Esophagus muscularis mucosa (tissue), 4 donors: ENCODE measurements around the gene DEFB114.

ENCODE experiments used
- EP300 ChIP-seq: sonication (generic); formaldehyde crosslinking; IDR thresholded peaks from one replicate; pipeline ENCODE4 v1.6.1; 2017; ENCODE audit warnings: antibody characterized with exemption
- POLR2A ChIP-seq: fragments of 450-650 bp; IDR thresholded peaks from one replicate; pipeline ENCODE4 v1.6.1; 2017; ENCODE audit warnings: antibody characterized with exemption, moderate library complexity, mild to moderate bottlenecking, low read depth
- POLR2AphosphoS5 ChIP-seq, 2 donors: sonication (generic); formaldehyde crosslinking; IDR thresholded peaks; one replicate each; pipeline ENCODE4 v1.6.1; 2017; ENCODE audit warnings: antibody characterized with exemption in 2 of 2
- TF ChIP-seq, protein P1 (sequence below), 3 experiments: fragments of 200-600 bp in 2 of 3; fragments of 450-650 bp in 1 of 3; sonication (generic) in 2 of 3; IDR thresholded peaks; one replicate each; pipeline ENCODE4 v1.5.1; 2017 to 2019; ENCODE audit warnings: antibody characterized with exemption in 3 of 3, mild to moderate bottlenecking in 2 of 3, moderate library complexity in 1 of 3

DNA sequence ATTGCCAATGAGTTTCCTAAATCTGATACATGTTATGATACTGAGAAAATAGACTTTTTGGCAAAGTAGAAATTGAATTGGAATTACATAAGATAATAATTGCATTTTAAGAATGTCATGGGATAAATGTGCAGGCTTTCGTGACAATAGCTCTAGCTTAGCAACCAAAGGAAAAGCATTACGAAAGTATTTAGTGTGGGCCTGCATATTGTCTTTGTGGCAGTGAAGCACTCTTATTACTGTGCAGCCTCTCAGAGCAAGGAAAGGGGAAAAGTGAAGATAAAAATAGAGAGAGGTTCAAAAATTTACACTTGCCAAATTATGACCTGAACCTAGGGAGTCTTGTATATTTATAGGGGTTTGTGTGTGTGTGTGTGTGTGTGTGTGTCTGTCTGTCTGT lies 18.1 kb upstream of the DEFB114 start:
- TF ChIP-seq POLR2A (no peak), POLR2AphosphoS5 (IDR thresholded peaks at IDR 0.05) (no peak), EP300 (no peak)
- TF ChIP-seq, protein P1, sequence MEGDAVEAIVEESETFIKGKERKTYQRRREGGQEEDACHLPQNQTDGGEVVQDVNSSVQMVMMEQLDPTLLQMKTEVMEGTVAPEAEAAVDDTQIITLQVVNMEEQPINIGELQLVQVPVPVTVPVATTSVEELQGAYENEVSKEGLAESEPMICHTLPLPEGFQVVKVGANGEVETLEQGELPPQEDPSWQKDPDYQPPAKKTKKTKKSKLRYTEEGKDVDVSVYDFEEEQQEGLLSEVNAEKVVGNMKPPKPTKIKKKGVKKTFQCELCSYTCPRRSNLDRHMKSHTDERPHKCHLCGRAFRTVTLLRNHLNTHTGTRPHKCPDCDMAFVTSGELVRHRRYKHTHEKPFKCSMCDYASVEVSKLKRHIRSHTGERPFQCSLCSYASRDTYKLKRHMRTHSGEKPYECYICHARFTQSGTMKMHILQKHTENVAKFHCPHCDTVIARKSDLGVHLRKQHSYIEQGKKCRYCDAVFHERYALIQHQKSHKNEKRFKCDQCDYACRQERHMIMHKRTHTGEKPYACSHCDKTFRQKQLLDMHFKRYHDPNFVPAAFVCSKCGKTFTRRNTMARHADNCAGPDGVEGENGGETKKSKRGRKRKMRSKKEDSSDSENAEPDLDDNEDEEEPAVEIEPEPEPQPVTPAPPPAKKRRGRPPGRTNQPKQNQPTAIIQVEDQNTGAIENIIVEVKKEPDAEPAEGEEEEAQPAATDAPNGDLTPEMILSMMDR (IDR thresholded peaks at IDR 0.05): no peak
